H1 (cell line): ENCODE data around the gene RLN1. TPM values are rescaled to one million over a fixed set of nuclear protein-coding genes. Genes with fewer than 3 reads are reported as not detected.
"Not testable (repeated sequence)": the region's sequence is repeated elsewhere in the genome, so short reads cannot be mapped to it uniquely, and the experiment has no call there.

ENCODE experiments used
- CTCF ChIA-PET: fragments of 300-600 bp; sonication (Branson Sonifier 250); formaldehyde crosslinking; loops from one replicate; lab custom pipeline; 2021; ENCODE audit not compliant: partially characterized antibody; lab: Charles Lee
- POLR2A ChIA-PET: fragments of 300-600 bp; sonication (Branson Sonifier 250); formaldehyde crosslinking; loops from one replicate; lab custom pipeline; 2021; ENCODE audit warnings: inconsistent platforms; ENCODE audit not compliant: partially characterized antibody; lab: Charles Lee
- DNase-seq, 2 experiments: peaks; one replicate each; pipeline versions ENCODE4 v3.0.0 to v3.0.0-alpha.2; 2010 to 2022; ENCODE audit warnings: low spot score in 2 of 2, low read depth in 1 of 2, mixed read lengths in 1 of 2
- FAIRE-seq: peaks from 2 replicates; lab custom pipeline; 2011; peaks lifted over from hg19 to GRCh38; lab: Jason Lieb, UNC
- H2AFZ ChIP-seq: 2 replicates; pipeline ENCODE4 v1.8.1; 2012; ENCODE audit warnings: low read length, inconsistent platforms
- H2AK5ac ChIP-seq: 2 replicates; pipeline ENCODE4 v1.6.1; 2013; ENCODE audit warnings: low read depth, low read length
- H2BK120ac ChIP-seq: replicated peaks from 2 replicates; pipeline ENCODE3; 2013; ENCODE audit warnings: low read depth, low read length, inconsistent platforms
- H2BK12ac ChIP-seq: 2 replicates; pipeline ENCODE4 v1.6.1; 2013; ENCODE audit warnings: low read depth, low read length
- H2BK15ac ChIP-seq: 2 replicates; pipeline ENCODE4 v1.6.1; 2013; ENCODE audit warnings: low read length
- H2BK20ac ChIP-seq: 2 replicates; pipeline ENCODE4 v1.6.1; 2013; ENCODE audit warnings: low read length
- H2BK5ac ChIP-seq: 2 replicates; pipeline ENCODE4 v1.6.1; 2013; ENCODE audit warnings: low read depth, low read length
- H3K14ac ChIP-seq: 2 replicates; pipeline ENCODE4 v1.6.1; 2013; ENCODE audit warnings: inconsistent platforms; ENCODE audit not compliant: insufficient read length
- H3K18ac ChIP-seq: 2 replicates; pipeline ENCODE4 v1.6.1; 2013; ENCODE audit warnings: low read length; ENCODE audit errors: extremely low read depth
- H3K23ac ChIP-seq: 2 replicates; pipeline ENCODE4 v1.6.1; 2013; ENCODE audit warnings: inconsistent platforms; ENCODE audit not compliant: insufficient read length
- H3K23me2 ChIP-seq: 2 replicates; pipeline ENCODE4 v1.6.1; 2013; ENCODE audit warnings: low read depth, low read length
- H3K27ac ChIP-seq: 2 replicates; pipeline ENCODE4 v1.6.1; 2011; ENCODE audit warnings: low read depth, low read length, inconsistent platforms
- H3K27me3 ChIP-seq, 4 experiments: replicated peaks in 1 of 4; 1 replicate in 1 of 4; 2 replicates in 3 of 4; pipeline versions ENCODE4 v1.6.1 to v1.8.1; 2011 to 2013; ENCODE audit warnings: low read length in 3 of 4, mild to moderate bottlenecking in 3 of 4, inconsistent platforms in 2 of 4, mixed read lengths in 2 of 4, moderate library complexity in 1 of 4; ENCODE audit not compliant: control insufficient read depth in 3 of 4, insufficient read depth in 3 of 4; ENCODE audit errors: extremely low read depth in 1 of 4
- H3K36me3 ChIP-seq, 4 experiments: 2 replicates each; pipeline versions ENCODE4 v1.6.1 to v1.8.1; 2011 to 2013; ENCODE audit warnings: mild to moderate bottlenecking in 4 of 4, low read length in 3 of 4, moderate library complexity in 2 of 4, control low read depth in 1 of 4, inconsistent platforms in 1 of 4; ENCODE audit not compliant: insufficient read depth in 4 of 4, control insufficient read depth in 2 of 4
- H3K4ac ChIP-seq: replicated peaks from 2 replicates; pipeline ENCODE3; 2013; ENCODE audit warnings: low read length, low read depth, mixed read lengths, inconsistent platforms; ENCODE audit not compliant: insufficient read length
- H3K4me1 ChIP-seq, 4 experiments: replicated peaks in 1 of 4; 1 replicate in 1 of 4; 2 replicates in 3 of 4; pipeline versions ENCODE4 v1.6.1 to v1.8.1; 2011 to 2013; ENCODE audit warnings: low read length in 3 of 4, inconsistent platforms in 2 of 4, mixed read lengths in 1 of 4; ENCODE audit not compliant: insufficient read depth in 4 of 4, control insufficient read depth in 3 of 4
- H3K4me2 ChIP-seq, 2 experiments: 2 replicates each; pipeline versions ENCODE4 v1.6.1 to v1.8.1; 2011 to 2013; ENCODE audit warnings: low read depth in 2 of 2, low read length in 2 of 2, control low read depth in 1 of 2, inconsistent platforms in 1 of 2, mild to moderate bottlenecking in 1 of 2; ENCODE audit not compliant: insufficient read depth in 1 of 2
- H3K4me3 ChIP-seq, 4 experiments: fragments of 200-600, 300-600 bp in 1 of 4; sonication (generic), shearing (Covaris generic), sonication (Bioruptor Twin) in 1 of 4; 2 replicates each; pipeline versions ENCODE4 v1.5.1 to v1.8.1; 2011 to 2016; ENCODE audit warnings: low read length in 4 of 4, low read depth in 3 of 4, control low read depth in 2 of 4, inconsistent platforms in 2 of 4, mild to moderate bottlenecking in 2 of 4, mixed read lengths in 1 of 4, moderate library complexity in 1 of 4; ENCODE audit not compliant: insufficient read depth in 2 of 4; ENCODE audit errors: extremely low read depth in 1 of 4
- H3K56ac ChIP-seq: replicated peaks from 2 replicates; pipeline ENCODE3; 2013; ENCODE audit warnings: low read depth, mild to moderate bottlenecking, mixed read lengths, low read length, inconsistent platforms; ENCODE audit not compliant: insufficient read length
- H3K79me1 ChIP-seq: 2 replicates; pipeline ENCODE4 v1.6.1; 2013; ENCODE audit warnings: low read depth, low read length, control low read depth
- H3K79me2 ChIP-seq, 2 experiments: 2 replicates each; pipeline versions ENCODE4 v1.6.1 to v1.8.1; 2012 to 2013; ENCODE audit warnings: low read length in 2 of 2, mild to moderate bottlenecking in 2 of 2, inconsistent platforms in 1 of 2; ENCODE audit not compliant: insufficient read depth in 2 of 2, control insufficient read depth in 1 of 2
- H3K9ac ChIP-seq, 4 experiments: replicated peaks in 1 of 4; 1 replicate in 1 of 4; 2 replicates in 3 of 4; pipeline versions ENCODE4 v1.6.1 to v1.8.1; 2011 to 2013; ENCODE audit warnings: low read depth in 3 of 4, low read length in 3 of 4, control low read depth in 2 of 4, mild to moderate bottlenecking in 2 of 4, moderate library complexity in 2 of 4, inconsistent platforms in 1 of 4; ENCODE audit errors: extremely low read depth in 1 of 4
- H3K9me3 ChIP-seq, 2 experiments: 2 replicates each; pipeline versions ENCODE4 v1.6.1 to v1.8.1; 2012 to 2013; ENCODE audit warnings: mild to moderate bottlenecking in 2 of 2, moderate library complexity in 2 of 2, control low read depth in 1 of 2, inconsistent platforms in 1 of 2, low read depth in 1 of 2, low read length in 1 of 2, mixed read lengths in 1 of 2; ENCODE audit not compliant: insufficient read depth in 2 of 2
- H4K20me1 ChIP-seq, 2 experiments: replicated peaks in 1 of 2; 2 replicates each; pipeline versions ENCODE3 to v1.8.1; 2011 to 2013; ENCODE audit warnings: inconsistent platforms in 2 of 2, low read length in 2 of 2, mild to moderate bottlenecking in 1 of 2; ENCODE audit not compliant: insufficient read depth in 2 of 2, control insufficient read depth in 1 of 2
- H4K5ac ChIP-seq: 2 replicates; pipeline ENCODE4 v1.6.1; 2013; ENCODE audit warnings: low read length, low read depth, mixed read lengths, inconsistent platforms; ENCODE audit not compliant: insufficient read length
- H4K8ac ChIP-seq: 2 replicates; pipeline ENCODE4 v1.8.0; 2013; ENCODE audit warnings: mild to moderate bottlenecking, moderate library complexity, low read length, inconsistent platforms; ENCODE audit not compliant: insufficient read depth; ENCODE audit errors: extremely low read depth
- H4K91ac ChIP-seq: replicated peaks from 2 replicates; pipeline ENCODE3; 2013; ENCODE audit warnings: low read length, mixed read lengths, inconsistent platforms; ENCODE audit not compliant: insufficient read length
- EGR1 ChIP-seq: IDR thresholded peaks from 2 replicates; pipeline ENCODE4 v1.6.1; 2011; ENCODE audit warnings: low read depth, low read length, borderline replicate concordance
- WGBS, 2 experiments: shearing (Covaris generic) in 1 of 2; methylation state at CpG; one replicate each; pipeline versions ENCODE4 v1.1.6 to v1.1.7; 2013 to 2015; ENCODE audit warnings: low lambda C conversion rate in 2 of 2, mixed read lengths in 2 of 2, inconsistent platforms in 1 of 2, low coverage in 1 of 2, missing lambda C conversion rate in 1 of 2; ENCODE audit not compliant: insufficient replicate concordance in 2 of 2, insufficient coverage in 1 of 2, insufficient read length in 1 of 2; ENCODE audit errors: extremely low coverage in 1 of 2, missing lambda C conversion rate in 1 of 2; 5-methylcytosine and 5-hydroxymethylcytosine counted together
- polyA plus RNA-seq, 7 experiments: library from polyadenylated mRNA; depleted of rRNA in 3 of 7; stranded (reverse) in 5 of 7; unstranded in 2 of 7; fragments of >200 nt in 5 of 7; fragments of 200-250 nt in 2 of 7; gene quantifications; 1 replicate in 5 of 7; 2 replicates in 1 of 7; 4 replicates in 1 of 7; pipeline versions ENCODE4 v1.2.1 to v1.2.3, GENCODE V29; 2011 to 2013; ENCODE audit warnings: missing spikeins in 2 of 7, mixed read lengths in 2 of 7
- total RNA-seq: library from RNA; stranded (reverse); fragmentation: NEBNext Ultra II Directional; extraction: Animal tissue kit (Norgen Biotek cat#: 25700); gene quantifications from 2 replicates; pipeline ENCODE4 v1.2.1, GENCODE V29; 2021

RLN1 gene
- total and polyA plus RNA-seq, 2 of the 8 experiments (the other 6 are each of a cell fraction or from before 2014, with no cell fraction given) = 0.51 to 0.80 TPM

- TF ChIP-seq EGR1 = no peak
- TF ChIP-seq, all 59 proteins: peak for 0
Measured at GRCh38 chr9:5326187-5326586, 13.5 kb downstream of the RLN1 start (continued).

- H3K4me2 ChIP-seq, H3K23me2 ChIP-seq, H3K4me3 ChIP-seq, H3K9me3 ChIP-seq, H3K4ac ChIP-seq, H2BK5ac ChIP-seq, H3K9ac ChIP-seq, DNase-seq, H3K56ac ChIP-seq, H2BK15ac ChIP-seq, H4K91ac ChIP-seq, H2AK5ac ChIP-seq, H3K23ac ChIP-seq, H2AFZ ChIP-seq, H4K20me1 ChIP-seq, H3K79me1 ChIP-seq, H3K4me1 ChIP-seq, H4K5ac ChIP-seq, H3K36me3 ChIP-seq, H2BK120ac ChIP-seq, H3K14ac ChIP-seq, H2BK12ac ChIP-seq, H3K27me3 ChIP-seq, H3K18ac ChIP-seq, H3K27ac ChIP-seq, H3K79me2 ChIP-seq, H4K8ac ChIP-seq, H2BK20ac ChIP-seq: not testable (repeated sequence)
- CTCF ChIA-PET = interaction anchor here (0.9 to 2.0 kb wide), 13 partner anchors 9 to 178 kb away, joined by 3 to 10 read pairs (median 4); partner anchors contain the start of gene INSL6
- peak; percentile 84 for FAIRE-seq
- POLR2A ChIA-PET = interaction anchor here (0.7 kb wide), 1 partner anchor 110 kb away, joined by 3 read pairs; no protein-coding TSS in a partner anchor
- 100% methylated on average over 1 of the region's 1 CpG; no CpG with 5 or more reads in 1 of the 2 experiments for WGBS, 2 experiments
Measured at GRCh38 chr9:5321601-5322000, 18.1 kb downstream of the RLN1 start.
